ENCODE results near the gene KRTAP16-1.
A peak's percentile ranks its signal among the peaks of the same experiment; 100 is the strongest.
"Not testable (repeated sequence)": the region's sequence is repeated elsewhere in the genome, so short reads cannot be mapped to it uniquely, and the experiment has no call there.

KRTAP16-1 gene

GRCh38 chr17:41308918-41309359 lies at the start of gene KRTAP16-1:
Gene KRTAP16-1, minus strand, starts transcription at chr17:41309309. Its CDS starts 56 bp downstream, at chr17:41309253.
- DNase-seq, result peak; percentile 48 to 55

GRCh38 chr17:41354536-41354935 lies 45.4 kb upstream of the KRTAP16-1 start:
- no peak for DNase-seq

- no peak for DNase-seq
Measured at GRCh38 chr17:41352597-41353366, 43.7 kb upstream of the KRTAP16-1 start.

GRCh38 chr17:41351177-41351576 lies 42.1 kb upstream of the KRTAP16-1 start:
- no peak for DNase-seq

- not testable (repeated sequence) for DNase-seq
Measured at GRCh38 chr17:41350381-41350878, 41.3 kb upstream of the KRTAP16-1 start, which contains the start of gene KRT33A. Gene KRT33A, minus strand, starts transcription at chr17:41350828. Its CDS starts 61 bp downstream, at chr17:41350767.

GRCh38 chr17:41347869-41348760 lies 39.0 kb upstream of the KRTAP16-1 start:
- no peak for DNase-seq

- DNase-seq, result not testable (repeated sequence)
Measured at GRCh38 chr17:41346421-41346820, 37.3 kb upstream of the KRTAP16-1 start.

GRCh38 chr17:41345992-41346391 lies 36.9 kb upstream of the KRTAP16-1 start:
- no peak for DNase-seq

- DNase-seq, result no peak
Measured at GRCh38 chr17:41343029-41343428, 33.9 kb upstream of the KRTAP16-1 start.

GRCh38 chr17:41340934-41341861 lies 32.1 kb upstream of the KRTAP16-1 start:
- peak; percentile 45 to 54 for DNase-seq

- no peak for DNase-seq
Measured at GRCh38 chr17:41340494-41340893, 31.4 kb upstream of the KRTAP16-1 start.

- no peak for DNase-seq
Measured at GRCh38 chr17:41339571-41340172, 30.6 kb upstream of the KRTAP16-1 start.

- no peak for DNase-seq
Measured at GRCh38 chr17:41338961-41339485, 29.9 kb upstream of the KRTAP16-1 start.

GRCh38 chr17:41335747-41336146 lies 26.6 kb upstream of the KRTAP16-1 start:
- DNase-seq, result no peak

GRCh38 chr17:41334385-41335305 lies 25.5 kb upstream of the KRTAP16-1 start:
- no peak for DNase-seq

- DNase-seq, result no peak
Measured at GRCh38 chr17:41333836-41334235, 24.7 kb upstream of the KRTAP16-1 start.

- no peak for DNase-seq
Measured at GRCh38 chr17:41333098-41333497, 24.0 kb upstream of the KRTAP16-1 start.

- DNase-seq, result no peak
Measured at GRCh38 chr17:41332239-41332638, 23.1 kb upstream of the KRTAP16-1 start.

GRCh38 chr17:41331606-41332005 lies 22.5 kb upstream of the KRTAP16-1 start:
- no peak for DNase-seq

GRCh38 chr17:41329279-41329948 lies 20.3 kb upstream of the KRTAP16-1 start:
- DNase-seq, result peak; percentile 45 to 55

Measured in activated T-cell treated with anti-CD3 and anti-CD28 coated beads, Interleukin-2, amount 50 U/mL, for 48 hours (primary cell).